ENCODE measurements around the gene CD207.
A peak's percentile ranks its signal among the peaks of the same experiment; 100 is the strongest.
"Not testable (repeated sequence)": the region's sequence is repeated elsewhere in the genome, so short reads cannot be mapped to it uniquely, and the experiment has no call there.

Gene CD207

GRCh38 chr2:70828914-70829824, 6.4 kb downstream of the CD207 start:
- peak; percentile 86 for DNase-seq

GRCh38 chr2:70828115-70828514, 7.5 kb downstream of the CD207 start:
- no peak for DNase-seq

GRCh38 chr2:70827388-70827787, 8.2 kb downstream of the CD207 start:
- no peak for DNase-seq

- no peak for DNase-seq
Measured at GRCh38 chr2:70826696-70827350, 8.8 kb downstream of the CD207 start.

GRCh38 chr2:70823249-70823648, 12.4 kb downstream of the CD207 start:
- DNase-seq: no peak

- DNase-seq: no peak
Measured at GRCh38 chr2:70822843-70823242, 12.8 kb downstream of the CD207 start.

- no peak for DNase-seq
Measured at GRCh38 chr2:70820499-70820898, 15.1 kb downstream of the CD207 start, which contains the start of gene CLEC4F. TSS of gene CLEC4F (minus strand) at chr2:70820599. CDS start at chr2:70820523, 76 bp downstream.

- no peak for DNase-seq
Measured at GRCh38 chr2:70817284-70817954, 18.2 kb downstream of the CD207 start.

- no peak for DNase-seq
Measured at GRCh38 chr2:70816726-70817125, 18.9 kb downstream of the CD207 start.

- DNase-seq: no peak
Measured at GRCh38 chr2:70808983-70809958, 26.3 kb downstream of the CD207 start.

GRCh38 chr2:70807828-70808118, 27.8 kb downstream of the CD207 start:
- DNase-seq: no peak

GRCh38 chr2:70807102-70807827, 28.4 kb downstream of the CD207 start:
- no peak for DNase-seq

- DNase-seq: no peak
Measured at GRCh38 chr2:70806620-70807019, 29.0 kb downstream of the CD207 start.

GRCh38 chr2:70806013-70806412, 29.6 kb downstream of the CD207 start:
- no peak for DNase-seq

- no peak for DNase-seq
Measured at GRCh38 chr2:70801607-70802263, 33.9 kb downstream of the CD207 start.

GRCh38 chr2:70799706-70800105, 35.9 kb downstream of the CD207 start:
- no peak for DNase-seq

- not testable (repeated sequence) for DNase-seq
Measured at GRCh38 chr2:70797996-70798395, 37.6 kb downstream of the CD207 start.

- DNase-seq: no peak
Measured at GRCh38 chr2:70797506-70797905, 38.1 kb downstream of the CD207 start.

GRCh38 chr2:70796262-70796661, 39.4 kb downstream of the CD207 start:
- DNase-seq: no peak

GRCh38 chr2:70795164-70795995, 40.2 kb downstream of the CD207 start:
- DNase-seq: no peak
